ENCODE measurements around the gene STK39. TPM values are rescaled to one million over a fixed set of nuclear protein-coding genes. Genes with fewer than 3 reads are reported as not detected.

STK39 gene
- total RNA-seq, 1 donor from 2014 or later: 15.7 TPM

DNA sequence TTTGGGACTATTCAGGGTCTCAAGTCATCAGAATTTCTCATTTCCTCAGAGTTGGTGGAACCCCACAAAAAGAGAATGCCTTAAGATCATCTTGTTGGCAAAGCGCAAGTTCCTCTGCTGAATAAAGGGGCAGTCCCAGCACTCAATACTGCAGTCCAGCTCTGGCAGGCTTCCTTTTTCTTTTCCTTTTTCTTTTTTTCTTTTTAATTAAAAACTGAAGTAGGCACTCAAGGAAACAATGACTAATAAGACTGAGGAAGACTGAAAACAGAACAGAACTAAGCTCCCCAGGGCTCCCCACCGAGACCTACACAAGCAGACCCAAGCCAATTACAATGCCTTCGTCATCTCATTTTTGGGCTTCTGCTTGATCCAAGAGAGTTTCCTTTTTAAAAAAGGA is 82.0 kb downstream of the STK39 start:
- Histone ChIP-seq H3K27ac (ENCODE audit: low read depth, low read length) (no peak overlapping the region), H3K27me3 (ENCODE audit: control insufficient read depth in 3 of 3, insufficient read depth in 3 of 3, low read length in 3 of 3) (no peaks in the 10 kb centered on the region), H3K9me3 (ENCODE audit: control insufficient read depth in 3 of 3, low read length in 3 of 3) (no peaks in the 10 kb centered on the region), H3K9ac (ENCODE audit: low read depth in 1 of 3, low read length in 3 of 3) (no peak overlapping the region), H3K4me1 (ENCODE audit: control insufficient read depth in 3 of 3, insufficient read depth in 3 of 3, low read length in 3 of 3) (no peaks in the 10 kb centered on the region), H3K4me3 (ENCODE audit: low read length in 3 of 3) (no peak overlapping the region), H3K36me3 (ENCODE audit: control insufficient read depth in 3 of 3, insufficient read depth in 3 of 3, low read length in 3 of 3) (no peaks in the 10 kb centered on the region)

DNA sequence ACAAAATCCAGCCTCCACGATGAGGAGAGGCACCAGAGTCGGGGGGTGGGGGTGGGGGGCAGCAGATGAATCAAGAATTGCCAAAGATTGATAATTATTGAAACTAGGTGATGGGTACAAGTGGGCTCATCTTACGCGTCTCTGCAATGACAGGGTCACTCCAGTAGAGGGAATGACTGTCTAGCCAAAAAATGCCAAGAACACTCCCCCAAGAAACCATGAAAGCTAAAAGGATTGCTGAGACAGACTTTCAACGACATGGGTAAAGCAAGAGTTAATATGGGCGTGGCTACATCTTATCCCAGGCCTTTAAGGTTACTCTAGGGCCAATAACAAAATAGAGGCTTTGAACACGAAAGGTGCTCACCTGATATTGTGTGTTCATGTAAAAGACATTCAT is 86.5 kb downstream of the STK39 start:
- Histone ChIP-seq H3K36me3 (ENCODE audit: control insufficient read depth in 3 of 3, insufficient read depth in 3 of 3, low read length in 3 of 3) (no peaks in the 10 kb centered on the region), H3K4me3 (ENCODE audit: low read length in 3 of 3) (no peak overlapping the region), H3K9ac (ENCODE audit: low read depth in 1 of 3, low read length in 3 of 3) (no peak overlapping the region), H3K9me3 (ENCODE audit: control insufficient read depth in 3 of 3, low read length in 3 of 3) (no peaks in the 10 kb centered on the region), H3K4me1 (ENCODE audit: control insufficient read depth in 3 of 3, insufficient read depth in 3 of 3, low read length in 3 of 3) (no peaks in the 10 kb centered on the region), H3K27ac (ENCODE audit: low read depth, low read length) (no peak overlapping the region), H3K27me3 (ENCODE audit: control insufficient read depth in 3 of 3, insufficient read depth in 3 of 3, low read length in 3 of 3) (no peaks in the 10 kb centered on the region)

DNA sequence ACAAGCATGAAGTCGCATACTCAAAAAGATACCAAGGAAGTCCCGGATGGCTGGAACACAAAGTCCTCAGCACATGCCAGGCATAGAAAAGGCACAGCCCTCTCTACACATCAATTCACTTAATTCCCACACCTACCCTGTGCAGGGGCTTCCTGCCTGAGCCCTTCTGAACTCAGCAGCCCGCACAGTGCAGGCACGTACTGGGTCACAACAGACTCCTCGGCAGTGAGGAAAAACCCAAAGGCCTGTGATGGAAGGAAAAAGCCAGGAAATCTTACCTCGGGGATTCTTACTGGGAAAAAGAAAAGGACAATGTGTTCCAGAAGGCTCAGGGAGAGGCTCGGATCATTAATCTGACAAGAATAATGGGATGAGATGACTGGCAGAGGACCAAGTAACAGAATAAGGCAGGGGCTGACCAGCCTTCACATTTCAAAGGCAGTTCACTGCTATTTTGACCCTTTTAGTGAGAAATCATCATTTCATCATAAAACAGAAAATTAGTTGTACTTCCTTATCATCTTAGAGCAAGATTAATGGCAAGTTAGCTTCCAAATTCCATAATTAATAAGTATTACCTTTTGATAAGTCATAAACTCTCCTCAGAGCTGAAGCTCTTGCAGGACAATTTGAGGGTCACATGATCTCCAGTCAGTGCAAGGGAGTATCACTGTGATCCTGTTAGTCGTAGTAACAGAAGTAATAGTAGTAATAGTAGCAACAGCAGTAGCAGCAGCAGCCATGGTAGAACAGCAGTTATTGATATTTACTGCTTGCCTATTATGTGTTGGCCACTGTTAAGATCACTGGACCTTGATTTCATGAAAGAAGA is 87.4 kb downstream of the STK39 start:
- Histone ChIP-seq H3K27ac (ENCODE audit: low read depth, low read length) (no peak overlapping the region), H3K27me3 (ENCODE audit: control insufficient read depth in 3 of 3, insufficient read depth in 3 of 3, low read length in 3 of 3) (no peaks in the 10 kb centered on the region), H3K4me3 (ENCODE audit: low read length in 3 of 3) (no peak overlapping the region), H3K9ac (ENCODE audit: low read depth in 1 of 3, low read length in 3 of 3) (no peak overlapping the region), H3K4me1 (ENCODE audit: control insufficient read depth in 3 of 3, insufficient read depth in 3 of 3, low read length in 3 of 3) (no peaks in the 10 kb centered on the region), H3K36me3 (ENCODE audit: control insufficient read depth in 3 of 3, insufficient read depth in 3 of 3, low read length in 3 of 3) (no peaks in the 10 kb centered on the region), H3K9me3 (ENCODE audit: control insufficient read depth in 3 of 3, low read length in 3 of 3) (no peaks in the 10 kb centered on the region)

DNA sequence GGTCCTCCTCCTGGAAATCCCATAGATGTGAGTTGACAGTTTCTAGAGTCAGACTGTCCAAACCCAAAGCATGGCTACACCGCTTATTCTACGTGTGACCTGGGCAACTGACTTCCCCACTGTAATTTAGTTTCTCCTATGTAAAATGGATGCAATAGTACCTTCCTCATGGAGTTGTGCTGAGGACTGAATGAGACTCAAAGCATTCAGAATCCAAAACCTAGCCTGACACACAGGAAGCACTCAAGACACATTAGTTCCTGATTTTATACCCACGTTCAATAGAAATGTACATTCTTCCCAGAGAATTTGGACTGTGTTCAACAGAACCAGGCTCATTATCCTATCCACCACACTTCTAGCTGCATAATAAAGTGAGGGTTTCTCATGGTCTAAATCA is 88.8 kb downstream of the STK39 start:
- H3K4me3 ChIP-seq (ENCODE audit: low read length in 3 of 3): no peak overlapping the region
- H3K4me1 ChIP-seq (ENCODE audit: control insufficient read depth in 3 of 3, insufficient read depth in 3 of 3, low read length in 3 of 3): no peaks in the 10 kb centered on the region
- no peak overlapping the region for H3K27ac ChIP-seq (ENCODE audit: low read depth, low read length)

DNA sequence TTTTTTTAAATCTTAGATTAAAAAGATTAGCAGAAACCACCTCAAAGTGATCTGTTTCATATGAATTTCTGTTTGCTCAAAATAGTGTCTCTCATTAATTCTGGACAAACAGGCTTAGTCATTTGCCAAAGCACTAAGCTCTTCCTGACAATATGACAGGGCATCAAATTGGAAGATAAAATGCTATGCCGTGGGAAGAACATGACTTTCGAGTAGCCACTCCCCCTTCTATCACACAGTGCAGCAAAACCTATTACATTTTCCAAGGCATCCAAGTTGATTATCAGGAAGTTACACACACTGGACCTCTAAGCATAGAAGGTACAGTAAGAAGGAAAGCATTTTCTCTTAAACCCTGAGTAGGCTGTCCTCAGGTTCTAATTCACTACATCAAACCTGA is 89.5 kb downstream of the STK39 start:
- Histone ChIP-seq H3K4me3 (ENCODE audit: low read length in 3 of 3) (no peak overlapping the region), H3K4me1 (ENCODE audit: control insufficient read depth in 3 of 3, insufficient read depth in 3 of 3, low read length in 3 of 3) (no peaks in the 10 kb centered on the region), H3K27ac (ENCODE audit: low read depth, low read length) (no peak overlapping the region), H3K27me3 (ENCODE audit: control insufficient read depth in 3 of 3, insufficient read depth in 3 of 3, low read length in 3 of 3) (no peaks in the 10 kb centered on the region), H3K9ac (ENCODE audit: low read depth in 1 of 3, low read length in 3 of 3) (no peak overlapping the region), H3K36me3 (ENCODE audit: control insufficient read depth in 3 of 3, insufficient read depth in 3 of 3, low read length in 3 of 3) (no peaks in the 10 kb centered on the region), H3K9me3 (ENCODE audit: control insufficient read depth in 3 of 3, low read length in 3 of 3) (no peaks in the 10 kb centered on the region)

More for the DNA sequence above, 88.8 kb downstream of the STK39 start:
- Histone ChIP-seq H3K9ac (ENCODE audit: low read depth in 1 of 3, low read length in 3 of 3) (no peak overlapping the region), H3K9me3 (ENCODE audit: control insufficient read depth in 3 of 3, low read length in 3 of 3) (no peaks in the 10 kb centered on the region), H3K27me3 (ENCODE audit: control insufficient read depth in 3 of 3, insufficient read depth in 3 of 3, low read length in 3 of 3) (no peaks in the 10 kb centered on the region), H3K36me3 (ENCODE audit: control insufficient read depth in 3 of 3, insufficient read depth in 3 of 3, low read length in 3 of 3) (no peaks in the 10 kb centered on the region)

DNA sequence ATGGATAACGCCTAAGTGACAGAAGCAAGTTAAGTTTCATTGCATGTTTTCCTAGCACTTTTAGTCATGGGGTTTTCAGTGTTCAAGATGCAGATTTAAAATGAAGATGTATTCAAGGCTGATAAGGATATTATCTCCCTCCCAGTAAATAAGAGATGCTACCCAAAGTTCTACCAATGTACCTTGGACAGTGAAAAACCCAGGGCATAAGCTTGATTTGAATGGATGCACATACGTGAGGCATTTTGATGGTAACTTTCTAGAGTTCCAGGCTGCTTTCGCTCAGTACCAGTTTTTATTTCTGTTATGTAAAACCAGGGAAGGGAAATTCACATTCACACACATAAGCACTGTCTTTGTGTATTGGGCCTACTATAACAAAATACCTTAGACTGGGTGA is 90.3 kb downstream of the STK39 start:
- Histone ChIP-seq H3K9me3 (ENCODE audit: control insufficient read depth in 3 of 3, low read length in 3 of 3) (no peaks in the 10 kb centered on the region), H3K36me3 (ENCODE audit: control insufficient read depth in 3 of 3, insufficient read depth in 3 of 3, low read length in 3 of 3) (no peaks in the 10 kb centered on the region), H3K4me3 (ENCODE audit: low read length in 3 of 3) (no peak overlapping the region), H3K27ac (ENCODE audit: low read depth, low read length) (no peak overlapping the region), H3K27me3 (ENCODE audit: control insufficient read depth in 3 of 3, insufficient read depth in 3 of 3, low read length in 3 of 3) (no peaks in the 10 kb centered on the region), H3K4me1 (ENCODE audit: control insufficient read depth in 3 of 3, insufficient read depth in 3 of 3, low read length in 3 of 3) (no peaks in the 10 kb centered on the region), H3K9ac (ENCODE audit: low read depth in 1 of 3, low read length in 3 of 3) (no peak overlapping the region)

DNA sequence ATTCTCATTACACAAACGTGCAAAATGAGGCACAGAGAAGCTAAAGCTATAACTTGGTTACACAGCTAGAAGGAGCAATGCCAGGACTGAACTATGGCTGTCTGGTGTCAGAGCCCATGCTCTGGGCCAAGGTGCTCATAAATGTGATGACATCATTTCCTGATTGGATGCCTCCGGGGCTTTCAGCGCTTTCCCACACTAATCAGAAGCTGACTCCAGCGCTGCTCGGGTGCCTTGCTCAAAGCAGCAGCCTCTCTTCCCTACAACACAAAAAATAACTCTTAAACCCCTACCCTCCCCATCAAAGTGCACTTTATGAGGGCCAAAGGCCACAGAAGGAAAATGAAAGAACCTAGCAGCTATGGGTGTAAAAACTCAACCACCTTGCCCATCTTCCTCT is 90.7 kb downstream of the STK39 start:
- H3K9ac ChIP-seq (ENCODE audit: low read depth in 1 of 3, low read length in 3 of 3): no peak overlapping the region
- no peaks in the 10 kb centered on the region for H3K9me3 ChIP-seq (ENCODE audit: control insufficient read depth in 3 of 3, low read length in 3 of 3)
- no peak overlapping the region for H3K4me3 ChIP-seq (ENCODE audit: low read length in 3 of 3)
- H3K36me3 ChIP-seq (ENCODE audit: control insufficient read depth in 3 of 3, insufficient read depth in 3 of 3, low read length in 3 of 3): no peaks in the 10 kb centered on the region
- H3K27me3 ChIP-seq (ENCODE audit: control insufficient read depth in 3 of 3, insufficient read depth in 3 of 3, low read length in 3 of 3): no peaks in the 10 kb centered on the region
- no peaks in the 10 kb centered on the region for H3K4me1 ChIP-seq (ENCODE audit: control insufficient read depth in 3 of 3, insufficient read depth in 3 of 3, low read length in 3 of 3)
- no peak overlapping the region for H3K27ac ChIP-seq (ENCODE audit: low read depth, low read length)

DNA sequence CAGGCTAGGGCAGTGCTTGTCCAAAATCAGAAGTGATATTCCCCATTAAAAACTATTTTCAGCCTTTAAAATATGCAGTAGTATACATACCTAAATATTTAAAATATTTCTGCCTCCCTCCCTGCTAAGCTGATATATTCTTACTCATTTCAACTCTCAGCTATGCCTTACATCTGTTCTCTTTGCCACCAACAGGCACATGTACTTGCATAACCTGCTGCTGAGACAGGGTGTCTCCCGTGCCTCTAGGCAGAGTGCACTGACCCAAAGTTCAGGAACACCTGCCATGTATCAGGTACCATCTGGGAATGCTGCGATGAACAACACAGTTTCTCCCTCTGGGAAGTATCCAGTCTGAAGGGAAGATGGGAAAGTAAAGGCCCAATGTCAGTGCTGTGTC is 91.7 kb downstream of the STK39 start:
- Histone ChIP-seq H3K36me3 (ENCODE audit: control insufficient read depth in 3 of 3, insufficient read depth in 3 of 3, low read length in 3 of 3) (no peaks in the 10 kb centered on the region), H3K9ac (ENCODE audit: low read depth in 1 of 3, low read length in 3 of 3) (no peak overlapping the region), H3K4me3 (ENCODE audit: low read length in 3 of 3) (no peak overlapping the region), H3K27ac (ENCODE audit: low read depth, low read length) (no peak overlapping the region), H3K27me3 (ENCODE audit: control insufficient read depth in 3 of 3, insufficient read depth in 3 of 3, low read length in 3 of 3) (no peaks in the 10 kb centered on the region), H3K4me1 (ENCODE audit: control insufficient read depth in 3 of 3, insufficient read depth in 3 of 3, low read length in 3 of 3) (no peaks in the 10 kb centered on the region), H3K9me3 (ENCODE audit: control insufficient read depth in 3 of 3, low read length in 3 of 3) (no peaks in the 10 kb centered on the region)

DNA sequence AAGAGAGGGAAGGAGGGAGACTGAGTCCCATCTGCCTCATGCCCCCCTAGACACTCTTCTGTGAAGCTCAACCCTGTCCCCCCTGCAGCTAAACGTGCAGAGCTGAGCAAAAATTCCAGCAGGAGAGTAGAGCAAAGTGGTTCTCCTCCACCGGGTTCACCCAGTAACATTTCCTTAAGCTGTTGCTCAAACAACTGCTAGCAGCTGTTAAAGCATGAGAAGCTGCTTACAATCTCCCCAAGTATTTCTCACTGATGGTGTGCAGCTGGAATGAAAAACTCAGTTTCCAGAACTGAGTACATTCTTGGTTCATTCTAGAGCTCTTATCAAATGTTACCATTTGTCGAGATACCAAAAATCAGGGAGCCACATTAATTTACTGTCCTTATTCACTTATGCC is 92.3 kb downstream of the STK39 start:
- Histone ChIP-seq H3K9me3 (ENCODE audit: control insufficient read depth in 3 of 3, low read length in 3 of 3) (no peaks in the 10 kb centered on the region), H3K9ac (ENCODE audit: low read depth in 1 of 3, low read length in 3 of 3) (no peak overlapping the region), H3K27me3 (ENCODE audit: control insufficient read depth in 3 of 3, insufficient read depth in 3 of 3, low read length in 3 of 3) (no peaks in the 10 kb centered on the region), H3K27ac (ENCODE audit: low read depth, low read length) (no peak overlapping the region), H3K4me3 (ENCODE audit: low read length in 3 of 3) (no peak overlapping the region), H3K4me1 (ENCODE audit: control insufficient read depth in 3 of 3, insufficient read depth in 3 of 3, low read length in 3 of 3) (no peaks in the 10 kb centered on the region), H3K36me3 (ENCODE audit: control insufficient read depth in 3 of 3, insufficient read depth in 3 of 3, low read length in 3 of 3) (no peaks in the 10 kb centered on the region)

DNA sequence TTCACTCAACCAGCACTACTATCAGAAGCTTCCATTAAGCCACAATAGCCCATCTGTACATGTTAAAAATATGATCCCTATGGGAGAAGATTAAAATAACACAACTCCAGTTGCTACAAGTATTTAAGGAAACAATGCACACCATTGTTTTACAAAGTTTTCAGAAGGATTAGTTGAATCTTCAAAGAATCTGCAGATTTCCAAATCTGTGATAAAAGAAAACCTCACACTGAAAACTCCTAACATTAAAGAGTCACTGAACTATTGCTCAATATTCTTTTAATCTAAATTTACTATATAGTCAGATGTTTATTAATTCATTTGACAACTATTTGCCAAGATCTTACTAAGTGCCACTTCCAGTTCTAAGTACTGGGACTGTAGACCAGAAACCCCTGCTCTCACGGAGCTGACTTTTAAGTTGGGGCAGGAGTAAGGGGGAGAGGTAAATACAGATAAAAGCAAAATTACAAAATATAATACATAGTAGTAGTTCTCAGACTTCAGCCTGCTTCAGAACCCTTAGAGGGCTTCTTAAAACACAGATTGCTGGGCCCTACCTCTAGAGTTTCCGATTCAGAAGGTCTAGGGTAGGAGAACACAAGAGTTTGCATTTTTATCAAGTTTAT is 94.4 kb downstream of the STK39 start:
- Histone ChIP-seq H3K9ac (ENCODE audit: low read depth in 1 of 3, low read length in 3 of 3) (no peak overlapping the region), H3K9me3 (ENCODE audit: control insufficient read depth in 3 of 3, low read length in 3 of 3) (no peaks in the 10 kb centered on the region), H3K4me1 (ENCODE audit: control insufficient read depth in 3 of 3, insufficient read depth in 3 of 3, low read length in 3 of 3) (no peaks in the 10 kb centered on the region), H3K27me3 (ENCODE audit: control insufficient read depth in 3 of 3, insufficient read depth in 3 of 3, low read length in 3 of 3) (no peaks in the 10 kb centered on the region), H3K36me3 (ENCODE audit: control insufficient read depth in 3 of 3, insufficient read depth in 3 of 3, low read length in 3 of 3) (no peaks in the 10 kb centered on the region), H3K27ac (ENCODE audit: low read depth, low read length) (no peak overlapping the region), H3K4me3 (ENCODE audit: low read length in 3 of 3) (no peak overlapping the region)
